Osteoblast (primary cell): ENCODE measurements around the gene HDAC4. TPM values are rescaled to one million over a fixed set of nuclear protein-coding genes. Genes with fewer than 3 reads are reported as not detected.

Experiments used
- DNase-seq: peaks from one replicate; pipeline ENCODE4 v3.0.0; 2011; ENCODE audit warnings: low spot score, mixed read lengths; ENCODE audit not compliant: insufficient read length; ENCODE audit errors: missing footprints
- H2AFZ ChIP-seq: 2 replicates; pipeline ENCODE4 v1.6.0; 2011; ENCODE audit warnings: mild to moderate bottlenecking, low read length
- H3K27ac ChIP-seq: 2 replicates; pipeline ENCODE4 v1.5.1; 2011; ENCODE audit warnings: mild to moderate bottlenecking, low read depth, low read length, moderate library complexity
- H3K27me3 ChIP-seq: 2 replicates; pipeline ENCODE4 v1.6.0; 2012; ENCODE audit warnings: mild to moderate bottlenecking, control low read depth, inconsistent platforms, low read length, moderate library complexity; ENCODE audit not compliant: insufficient read depth
- H3K36me3 ChIP-seq: 2 replicates; pipeline ENCODE4 v1.5.1; 2011; ENCODE audit warnings: mild to moderate bottlenecking, low read length, control low read depth, moderate library complexity; ENCODE audit not compliant: insufficient read depth
- H3K4me1 ChIP-seq: 2 replicates; pipeline ENCODE4 v1.5.1; 2011; ENCODE audit warnings: mild to moderate bottlenecking, low read length, control low read depth, moderate library complexity; ENCODE audit not compliant: insufficient read depth
- H3K4me2 ChIP-seq: 2 replicates; pipeline ENCODE4 v1.6.0; 2011; ENCODE audit warnings: mild to moderate bottlenecking, low read length; ENCODE audit not compliant: insufficient read depth
- H3K4me3 ChIP-seq: fragments of 200-600 bp; sonication (generic); 3 replicates; pipeline ENCODE4 v1.5.1; 2012; ENCODE audit warnings: mild to moderate bottlenecking, low read length, inconsistent platforms; ENCODE audit not compliant: insufficient read depth
- H3K79me2 ChIP-seq: 2 replicates; pipeline ENCODE4 v1.6.0; 2012; ENCODE audit warnings: mild to moderate bottlenecking, low read length, control low read depth, inconsistent platforms; ENCODE audit not compliant: insufficient read depth
- H3K9me3 ChIP-seq: 2 replicates; pipeline ENCODE4 v1.5.1; 2011; ENCODE audit warnings: low read depth, low read length, control low read depth
- H4K20me1 ChIP-seq: 2 replicates; pipeline ENCODE4 v1.6.0; 2012; ENCODE audit warnings: mild to moderate bottlenecking, low read length, control low read depth; ENCODE audit not compliant: insufficient read depth
- total RNA-seq: library from RNA; depleted of rRNA; stranded (reverse); fragments of >200 nt; gene quantifications from 2 replicates; pipeline ENCODE4 v1.2.3, GENCODE V29; 2012
- TF ChIP-seq, protein P1 (sequence below): IDR thresholded peaks from 2 replicates; pipeline ENCODE4 v1.5.1; 2011; ENCODE audit warnings: mild to moderate bottlenecking, low read depth, low read length, moderate library complexity; ENCODE audit errors: extremely low read depth

Gene HDAC4
- total RNA-seq, 1 donor, result 30.8 TPM

GRCh38 chr2:239288237-239288636, 112.6 kb downstream of the HDAC4 start:
- Histone ChIP-seq H3K4me3 (no peak overlapping the region), H3K9me3 (no peaks in the 10 kb centered on the region), H3K4me2 (no peak overlapping the region), H3K79me2 (peaks cover 7% of the 10 kb centered on the region), H3K4me1 (peaks cover 9% of the 10 kb centered on the region), H2AFZ (no peak overlapping the region), H3K36me3 (no peaks in the 10 kb centered on the region), H4K20me1 (peaks cover 7% of the 10 kb centered on the region), H3K27ac (no peak overlapping the region), H3K27me3 (no peaks in the 10 kb centered on the region)
- TF ChIP-seq, protein P1, sequence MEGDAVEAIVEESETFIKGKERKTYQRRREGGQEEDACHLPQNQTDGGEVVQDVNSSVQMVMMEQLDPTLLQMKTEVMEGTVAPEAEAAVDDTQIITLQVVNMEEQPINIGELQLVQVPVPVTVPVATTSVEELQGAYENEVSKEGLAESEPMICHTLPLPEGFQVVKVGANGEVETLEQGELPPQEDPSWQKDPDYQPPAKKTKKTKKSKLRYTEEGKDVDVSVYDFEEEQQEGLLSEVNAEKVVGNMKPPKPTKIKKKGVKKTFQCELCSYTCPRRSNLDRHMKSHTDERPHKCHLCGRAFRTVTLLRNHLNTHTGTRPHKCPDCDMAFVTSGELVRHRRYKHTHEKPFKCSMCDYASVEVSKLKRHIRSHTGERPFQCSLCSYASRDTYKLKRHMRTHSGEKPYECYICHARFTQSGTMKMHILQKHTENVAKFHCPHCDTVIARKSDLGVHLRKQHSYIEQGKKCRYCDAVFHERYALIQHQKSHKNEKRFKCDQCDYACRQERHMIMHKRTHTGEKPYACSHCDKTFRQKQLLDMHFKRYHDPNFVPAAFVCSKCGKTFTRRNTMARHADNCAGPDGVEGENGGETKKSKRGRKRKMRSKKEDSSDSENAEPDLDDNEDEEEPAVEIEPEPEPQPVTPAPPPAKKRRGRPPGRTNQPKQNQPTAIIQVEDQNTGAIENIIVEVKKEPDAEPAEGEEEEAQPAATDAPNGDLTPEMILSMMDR, result no peak
- no peak for DNase-seq

- no peak overlapping the region for H3K27ac ChIP-seq
- peak; percentile 45 for DNase-seq
These were observed 113.4 kb downstream of the HDAC4 start for GRCh38 chr2:239287461-239287860.

GRCh38 chr2:239286901-239287300, 113.9 kb downstream of the HDAC4 start:
- Histone ChIP-seq H3K4me2 (no peak overlapping the region), H3K36me3 (no peaks in the 10 kb centered on the region), H3K27ac (no peak overlapping the region), H2AFZ (no peak overlapping the region), H3K9me3 (no peaks in the 10 kb centered on the region), H3K27me3 (no peaks in the 10 kb centered on the region), H3K4me1 (peaks cover 9% of the 10 kb centered on the region), H3K79me2 (peaks cover 12% of the 10 kb centered on the region), H3K4me3 (no peak overlapping the region), H4K20me1 (peaks cover 7% of the 10 kb centered on the region)
- DNase-seq, result peak; percentile 73
- TF ChIP-seq, protein P1, result no peak

More at GRCh38 chr2:239287461-239287860, 113.4 kb downstream of the HDAC4 start:
- H3K4me3 ChIP-seq, result no peak overlapping the region
- H3K79me2 ChIP-seq, result peaks cover 12% of the 10 kb centered on the region
- H4K20me1 ChIP-seq, result peaks cover 7% of the 10 kb centered on the region
- no peaks in the 10 kb centered on the region for H3K9me3 ChIP-seq
- no peak overlapping the region for H3K4me2 ChIP-seq
- no peaks in the 10 kb centered on the region for H3K27me3 ChIP-seq
- no peaks in the 10 kb centered on the region for H3K36me3 ChIP-seq
- TF ChIP-seq, protein P1, result no peak
- H3K4me1 ChIP-seq, result peaks cover 9% of the 10 kb centered on the region
- H2AFZ ChIP-seq, result no peak overlapping the region

DNA sequence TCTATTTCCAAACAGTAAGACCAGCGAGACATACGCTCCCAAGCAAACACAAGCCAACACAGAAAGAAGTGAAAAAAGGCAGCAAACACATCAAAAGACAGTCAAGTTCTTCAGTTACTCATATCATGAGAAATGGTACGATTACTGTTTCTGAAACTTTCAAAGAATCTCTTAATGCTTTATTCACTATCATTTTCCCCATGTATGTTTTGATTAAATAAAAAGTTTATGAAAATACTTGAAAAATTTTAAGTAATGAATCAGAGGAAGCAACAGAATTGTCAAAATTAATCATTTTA, 114.9 kb downstream of the HDAC4 start:
- Histone ChIP-seq H3K4me3 (no peak overlapping the region), H3K36me3 (no peaks in the 10 kb centered on the region), H2AFZ (no peak overlapping the region), H3K9me3 (no peaks in the 10 kb centered on the region), H3K27ac (no peak overlapping the region), H3K4me2 (no peak overlapping the region), H3K4me1 (peaks cover 4% of the 10 kb centered on the region), H3K79me2 (peaks cover 12% of the 10 kb centered on the region), H4K20me1 (peaks cover 7% of the 10 kb centered on the region), H3K27me3 (no peaks in the 10 kb centered on the region)
- peak; percentile 32 for DNase-seq
- TF ChIP-seq, protein P1, result no peak
